GM19238 (cell line): Measurements from ENCODE around the gene COMT.

ENCODE experiments used
- DNase-seq: peaks from one replicate; pipeline ENCODE4 v3.0.0; 2011; ENCODE audit warnings: low spot score; ENCODE audit not compliant: insufficient read length

The COMT gene

DNA sequence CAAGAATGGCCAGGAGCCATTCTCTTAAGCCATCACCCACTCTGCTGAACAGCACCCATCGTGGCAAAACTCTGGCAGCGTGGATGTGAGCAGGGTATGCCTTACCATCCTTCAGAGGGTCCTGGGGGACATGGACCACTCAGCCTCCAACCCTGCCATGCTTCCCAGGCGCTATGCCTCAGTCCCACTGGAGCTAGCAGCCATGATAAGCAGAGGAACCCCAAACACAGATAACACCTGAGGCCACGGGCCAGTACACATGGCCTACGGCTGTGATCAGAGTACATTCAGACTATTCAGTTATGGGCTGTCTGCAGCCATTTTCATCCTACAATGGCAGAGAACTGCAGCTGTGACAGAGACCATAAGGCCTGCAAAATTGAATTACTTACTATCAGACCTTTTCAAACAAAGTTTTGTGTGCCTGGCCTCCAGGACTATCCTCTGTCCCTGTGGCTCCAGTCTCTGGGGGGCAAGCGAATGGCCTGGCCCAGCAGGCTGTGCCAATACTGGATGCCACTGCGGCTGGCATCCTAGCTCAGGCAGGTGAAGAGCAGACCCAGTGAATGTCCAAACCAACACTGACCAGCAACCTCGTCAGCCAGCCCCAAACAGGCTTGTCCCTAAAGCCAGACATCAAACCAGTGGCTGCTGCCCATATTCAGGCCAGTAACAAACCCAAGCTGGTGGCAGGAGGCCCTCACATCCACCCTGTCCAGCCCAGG, 68.2 kb downstream of the COMT start:
- DNase-seq = no peak

DNA sequence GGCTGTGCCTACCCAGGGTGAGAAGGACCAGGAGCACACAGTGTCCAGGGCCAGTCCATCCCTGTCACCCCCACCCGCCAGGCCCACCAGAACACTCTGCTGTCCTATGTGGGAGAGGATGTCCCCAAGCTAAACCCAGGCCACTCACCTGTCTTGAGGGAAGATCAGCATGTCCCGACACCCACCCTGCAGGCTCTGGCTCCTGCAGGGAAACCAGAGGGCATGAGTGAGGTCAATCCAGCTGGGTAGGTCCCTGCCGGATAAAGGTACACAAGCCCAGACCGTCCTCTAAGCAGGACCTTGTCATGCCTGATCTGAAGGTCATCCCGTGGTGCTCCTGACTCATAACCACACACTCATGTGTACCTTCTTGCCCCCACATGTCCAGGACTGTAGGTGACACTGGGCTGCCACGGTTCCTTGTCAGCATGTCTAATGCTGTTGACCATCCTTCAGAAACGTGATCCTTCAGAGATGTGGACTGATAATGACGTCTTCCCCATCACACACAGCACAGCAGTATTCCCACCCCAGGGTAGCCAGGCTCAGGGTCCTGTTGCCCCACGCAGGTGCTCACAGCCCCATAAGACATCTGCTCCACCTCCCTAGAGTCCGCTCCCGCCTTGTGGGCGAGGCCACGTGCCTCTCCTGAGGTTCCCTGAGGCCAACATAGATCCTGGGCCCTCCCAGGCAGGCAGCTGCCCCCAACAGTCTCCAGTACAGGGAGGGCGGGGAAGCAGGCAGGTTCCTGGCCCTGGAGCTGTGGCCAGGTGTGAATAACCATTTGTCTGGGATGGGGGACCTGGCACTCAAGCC, 68.9 kb downstream of the COMT start:
- DNase-seq = no peak

DNA sequence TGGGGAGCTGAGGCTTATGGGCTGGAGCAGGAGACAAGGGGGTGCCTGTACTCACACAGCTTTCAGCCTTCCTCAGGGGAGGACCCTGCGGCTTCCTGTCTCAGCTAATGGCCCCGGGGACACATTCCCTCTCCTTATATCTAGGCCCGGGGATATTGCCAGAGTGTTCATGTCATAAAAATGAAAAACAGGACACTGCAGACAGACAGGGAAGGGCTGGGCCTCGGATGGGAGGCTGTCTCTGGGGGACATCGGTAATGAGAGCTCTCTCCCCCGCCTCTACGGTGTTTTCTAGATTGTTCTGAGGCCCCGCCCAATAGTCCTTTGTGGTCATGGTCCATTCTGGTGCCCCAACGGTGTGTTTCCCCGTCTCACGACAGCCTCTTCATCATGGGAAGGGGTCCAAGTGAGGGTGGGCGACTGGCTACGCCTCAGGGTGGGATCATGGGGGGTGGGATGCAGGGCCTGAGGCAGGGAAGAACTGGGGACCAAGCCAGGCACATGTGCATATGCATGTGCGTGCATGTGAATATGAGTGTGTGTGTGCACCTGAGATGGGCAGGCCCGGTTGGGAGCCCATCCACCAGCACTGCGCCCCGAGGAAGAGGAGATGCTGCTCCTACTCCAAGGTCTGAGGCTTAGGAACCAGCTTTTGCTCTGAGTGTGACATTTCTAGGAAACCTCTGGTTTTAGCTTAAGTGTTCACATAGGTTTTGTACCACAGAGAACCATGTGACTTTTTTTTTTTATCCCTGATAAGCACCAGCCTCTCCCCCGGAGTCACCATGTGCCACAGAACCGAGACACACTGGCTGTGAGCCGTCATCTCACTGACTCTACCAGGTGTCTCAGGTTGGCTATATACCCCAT, 69.8 kb downstream of the COMT start:
- DNase-seq = no peak

DNA sequence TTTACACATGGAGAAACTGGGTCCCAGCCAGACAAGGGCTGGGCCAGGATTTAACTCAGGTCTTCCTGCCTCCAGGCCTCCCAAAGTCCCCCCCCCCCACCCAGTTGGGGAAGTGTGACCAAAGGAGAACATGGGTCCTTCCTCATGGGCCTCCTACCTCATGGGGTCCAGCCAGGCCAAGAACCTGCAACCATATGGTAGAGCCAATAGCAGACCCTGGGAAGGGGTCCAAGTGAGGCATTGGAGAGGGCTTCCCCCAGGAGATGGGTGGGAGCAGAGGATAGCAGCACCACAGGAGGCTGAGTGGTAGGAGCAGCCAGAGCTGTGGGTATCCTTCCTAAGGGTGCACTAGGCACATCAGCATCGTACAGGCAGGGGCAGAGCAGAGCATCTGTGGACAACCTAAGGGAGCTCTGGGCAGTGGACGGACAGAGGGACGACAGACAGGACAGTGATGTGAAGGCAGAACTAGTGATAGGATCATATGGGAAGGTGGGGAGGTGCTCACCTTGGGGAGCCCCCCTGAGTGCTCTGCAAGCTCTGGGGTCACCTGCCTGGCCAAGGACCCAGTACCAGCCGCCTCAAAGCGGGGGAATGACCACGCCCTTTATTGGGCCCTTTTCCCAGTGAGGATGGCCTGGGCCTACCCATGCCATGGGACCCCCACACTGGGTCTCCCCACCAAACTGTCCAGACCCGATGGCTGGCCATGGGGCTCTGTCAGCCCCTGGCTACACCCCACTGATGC, 70.6 kb downstream of the COMT start:
- no peak for DNase-seq

DNA sequence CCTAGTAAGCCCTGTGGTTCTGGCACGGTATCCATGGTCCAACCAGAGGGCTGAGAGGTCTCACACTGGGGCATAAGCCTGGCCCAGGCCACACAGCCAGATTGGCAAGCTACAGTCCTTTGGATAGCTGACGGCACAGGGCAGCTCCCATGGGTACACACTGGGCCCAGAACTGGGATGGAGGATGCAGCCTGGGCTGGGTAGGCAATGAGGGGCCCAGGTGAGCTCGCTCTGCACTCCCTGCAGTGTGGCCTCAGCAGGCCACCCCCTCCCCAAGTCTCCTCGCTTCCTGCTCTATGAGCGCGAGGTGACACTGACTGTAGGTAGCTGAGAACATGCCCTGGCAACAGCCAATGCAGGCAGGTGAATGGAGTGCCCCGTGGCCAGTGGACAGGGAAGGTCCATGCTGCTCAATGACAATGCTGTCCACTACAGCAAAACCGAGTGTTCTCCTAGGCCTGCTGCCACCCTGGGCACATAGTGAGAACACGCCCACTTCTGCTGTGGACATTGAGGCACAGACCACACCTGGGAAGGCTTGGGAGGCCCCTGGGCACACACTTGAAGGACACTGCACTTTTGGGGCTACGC, 71.3 kb downstream of the COMT start:
- DNase-seq = no peak

DNA sequence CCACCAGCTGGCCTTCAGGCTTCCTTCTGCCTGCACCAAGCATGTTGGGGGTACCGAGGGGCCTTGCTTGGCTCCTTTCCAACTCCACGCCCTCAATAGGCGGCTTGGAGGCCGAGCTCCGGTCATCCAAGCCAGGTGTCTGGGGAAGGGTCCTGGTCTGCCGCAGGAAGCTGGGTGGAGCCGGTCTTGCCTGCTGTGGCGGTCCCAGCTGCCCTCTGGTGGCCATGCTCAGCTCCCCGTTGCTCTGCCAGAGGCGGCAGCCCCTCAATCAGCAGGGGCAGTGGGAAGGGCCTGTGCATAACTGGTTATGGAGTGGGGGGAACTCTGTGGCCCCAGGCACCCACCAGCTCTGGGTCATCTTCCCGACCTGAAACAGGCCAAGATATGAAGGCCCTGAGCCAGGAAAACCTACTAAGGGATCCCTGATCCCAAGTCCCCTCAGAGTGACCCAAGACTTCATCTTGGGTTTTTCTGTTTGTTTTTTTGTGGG, 71.9 kb downstream of the COMT start:
- no peak for DNase-seq

DNA sequence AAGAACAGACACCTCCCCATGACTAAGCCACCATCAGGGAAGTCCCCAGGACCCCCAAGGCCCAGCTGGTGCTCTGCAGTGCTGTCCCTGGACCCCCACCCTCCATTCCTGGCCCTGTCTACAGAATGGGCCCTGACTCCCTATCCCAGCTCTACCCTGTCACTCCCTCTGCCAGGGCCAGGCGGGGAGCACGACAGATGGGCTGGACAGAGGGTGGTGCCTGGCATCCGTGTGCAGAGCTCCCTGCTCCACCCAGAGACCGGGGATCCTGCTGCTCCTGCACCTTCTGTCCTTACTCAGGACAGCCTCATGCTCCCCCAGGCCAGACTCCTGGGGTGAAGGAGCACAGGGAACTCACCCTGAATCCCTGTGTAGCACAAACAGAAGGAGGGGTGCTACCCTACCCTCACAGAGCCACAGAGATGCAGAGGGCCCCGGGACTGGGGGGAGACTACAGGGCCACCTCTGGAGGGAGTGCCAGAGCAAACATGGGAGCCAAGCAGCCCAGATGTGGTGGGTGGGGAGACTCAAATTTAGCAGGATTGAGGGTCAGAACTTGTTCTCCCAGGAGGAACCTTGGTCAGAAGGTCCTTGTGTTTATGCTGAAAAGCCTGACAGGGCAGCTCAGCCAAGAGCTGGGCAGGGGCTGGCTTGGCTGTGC, 73.1 kb downstream of the COMT start:
- DNase-seq = no peak

DNA sequence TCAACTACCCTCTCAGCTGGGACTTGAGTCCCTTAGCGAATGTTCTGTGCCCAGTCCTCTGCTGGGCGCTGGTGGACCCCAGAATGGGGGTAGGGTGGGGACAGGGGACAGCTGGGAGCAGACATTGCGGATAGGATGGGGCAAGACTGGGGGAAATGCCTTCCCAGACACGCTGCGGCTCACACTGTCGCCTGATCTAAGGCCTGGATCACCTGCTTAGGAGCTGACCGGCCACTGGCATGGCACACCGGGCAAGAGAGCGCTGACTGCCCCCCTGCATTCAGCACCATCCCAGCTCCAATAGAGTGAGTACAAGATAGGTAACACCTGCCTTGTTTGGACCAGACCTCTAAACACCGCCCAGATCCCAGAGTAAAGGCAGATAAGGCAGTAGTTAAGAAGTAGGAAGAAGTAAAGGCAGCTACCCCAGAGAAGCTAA, 73.6 kb downstream of the COMT start:
- DNase-seq = no peak

DNA sequence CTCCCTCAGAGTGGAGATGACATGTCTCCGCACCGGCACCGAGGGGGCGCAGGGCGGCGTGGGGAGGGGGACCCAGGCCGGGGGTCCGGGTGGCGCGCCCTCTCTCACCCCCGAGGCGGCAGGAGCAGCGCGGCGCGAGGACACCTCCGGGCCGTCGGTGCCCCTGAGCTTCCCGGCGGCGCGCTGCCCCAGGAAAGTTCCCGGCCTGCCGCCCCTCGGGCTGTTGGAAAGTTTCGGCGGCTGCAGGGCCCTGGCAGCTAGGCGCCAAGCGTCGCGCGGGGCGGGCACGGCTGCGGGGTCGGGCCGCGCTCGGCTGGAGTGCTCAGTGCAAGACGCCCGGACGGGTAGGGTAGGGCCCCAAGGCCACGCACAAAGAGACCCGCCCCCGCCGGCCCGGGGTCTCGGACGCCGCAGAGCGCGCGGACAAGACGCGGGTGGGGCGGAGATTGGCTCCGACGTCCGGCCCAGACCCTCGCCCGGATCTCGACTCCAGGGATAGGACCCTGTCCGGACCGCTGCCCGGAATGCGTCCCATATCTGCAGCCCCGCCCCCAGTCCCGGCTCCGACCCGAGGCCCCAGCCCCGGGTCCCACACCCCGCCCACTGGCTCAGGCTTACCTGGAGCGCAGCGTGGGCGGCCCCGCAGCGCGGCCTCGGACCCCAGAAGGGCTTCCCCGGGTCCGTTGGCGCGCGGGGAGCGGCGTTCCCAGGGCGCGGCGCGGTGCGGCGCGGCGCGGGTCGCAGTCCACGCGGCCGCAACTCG, 74.6 kb downstream of the COMT start:
- no peak for DNase-seq

DNA sequence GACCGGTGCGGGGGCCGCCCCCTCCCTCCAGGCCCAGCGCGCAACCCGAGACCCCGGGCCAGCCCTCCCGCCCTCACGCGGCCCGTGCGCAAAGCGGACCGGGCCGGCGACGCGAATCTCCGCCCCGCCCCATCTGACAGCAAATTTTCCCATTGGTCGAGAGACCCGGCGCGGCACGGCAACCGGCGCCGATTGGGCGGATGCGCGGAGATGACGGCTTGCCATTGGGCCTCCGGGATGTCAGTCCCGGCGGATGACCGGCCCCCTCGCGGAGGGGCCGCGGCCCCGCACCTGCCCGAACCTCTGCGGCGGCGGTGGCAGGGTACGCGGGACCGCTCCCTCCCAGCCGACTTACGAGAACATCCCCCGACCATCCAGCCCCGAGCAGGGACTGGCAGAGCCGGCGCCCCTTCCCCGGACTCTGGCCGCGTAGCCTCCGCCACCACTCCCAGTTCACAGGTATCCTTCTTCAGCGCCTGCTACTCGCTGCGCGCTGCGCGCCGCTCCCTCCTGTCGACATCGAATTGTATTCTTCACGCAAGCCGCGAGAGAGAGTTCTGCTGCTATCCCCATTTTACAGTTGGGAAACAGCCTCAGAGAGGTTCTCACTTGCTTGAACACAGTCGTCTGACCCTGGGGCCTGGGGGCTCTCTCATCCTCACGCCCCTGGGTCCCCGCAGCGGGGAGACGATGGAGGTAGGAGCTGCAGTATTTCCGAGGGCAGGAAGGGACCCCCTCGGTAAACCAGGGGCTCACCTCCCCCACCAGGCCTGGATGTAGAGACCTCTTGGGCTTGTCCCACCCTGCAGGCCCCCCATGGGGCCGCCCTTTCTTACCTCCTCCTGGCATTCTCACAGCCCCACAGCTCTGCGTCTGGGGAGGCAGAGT, 75.4 kb downstream of the COMT start, which contains the start of gene ARVCF:
Gene ARVCF (minus strand): TSS at position 90 of the 888 bp plus-strand sequence. CDS start 26,029 bp downstream, outside the sequence.
- DNase-seq = peak; percentile 99

DNA sequence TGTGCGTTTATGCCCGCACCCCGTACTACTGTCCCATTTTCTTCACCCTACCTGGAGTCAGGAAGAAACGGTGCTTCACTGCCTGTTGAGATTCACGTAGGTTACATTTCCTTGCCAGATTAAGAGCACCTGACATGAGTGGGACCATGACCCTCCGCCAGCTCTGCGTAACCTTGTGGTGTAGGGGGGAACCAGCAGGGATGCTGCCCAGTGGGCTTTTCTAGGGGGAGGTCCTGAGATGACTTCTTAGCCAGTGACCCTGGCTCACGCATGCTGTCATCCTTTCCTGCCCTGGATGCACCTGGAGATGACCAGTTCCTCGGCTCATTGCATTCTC, 76.0 kb downstream of the COMT start:
- no peak for DNase-seq

DNA sequence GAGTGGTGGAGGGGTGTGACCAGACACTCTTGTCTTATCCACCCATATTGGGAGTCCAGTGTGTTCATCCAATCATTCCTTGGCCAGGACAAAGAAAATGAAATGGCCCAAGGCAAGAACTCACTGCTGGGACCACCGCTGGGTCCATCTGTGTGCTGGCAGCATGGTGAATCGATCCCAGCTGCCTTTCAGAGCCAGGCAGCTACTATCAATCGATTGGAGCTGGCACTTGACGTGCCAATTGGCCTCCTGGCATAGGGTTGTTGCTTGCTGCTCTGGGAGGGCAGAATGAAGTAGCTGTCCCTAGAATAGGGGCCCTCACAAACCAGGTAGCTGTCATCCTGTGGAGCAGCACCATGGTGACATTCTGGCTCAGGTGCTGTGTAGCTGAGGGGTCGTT, 76.4 kb downstream of the COMT start:
- DNase-seq = no peak
